Naive B cell (primary cell): Measurements from ENCODE around the gene NLRP6. TPM values are rescaled to one million over a fixed set of nuclear protein-coding genes. Genes with fewer than 3 reads are reported as not detected.

Experiments
- ATAC-seq, 2 donors: fragments of 150-1000 bp; cut with Tn5 transposase; 2 replicates each; pipeline ENCODE4 v1.10.0; 2021; ENCODE audit warnings: low read depth in 2 of 2, mild to moderate bottlenecking in 2 of 2, moderate library complexity in 2 of 2
- DNase-seq: peaks from one replicate; pipeline ENCODE4 v3.0.0; 2022
- H3K27ac Mint-ChIP-seq, 6 donors: one replicate each; pipeline ENCODE4 v1.8.0; 2020 to 2022; ENCODE audit warnings: mild to moderate bottlenecking in 6 of 6, mixed read lengths in 6 of 6, moderate library complexity in 5 of 6, inconsistent platforms in 2 of 6
- H3K27me3 Mint-ChIP-seq, 3 donors: one replicate each; pipeline ENCODE4 v1.8.0; 2021 to 2022; ENCODE audit warnings: mixed read lengths in 3 of 3, mild to moderate bottlenecking in 1 of 3
- H3K36me3 Mint-ChIP-seq, 2 donors: one replicate each; pipeline ENCODE4 v1.8.0; 2020 to 2022; ENCODE audit warnings: mixed read lengths in 2 of 2, inconsistent platforms in 1 of 2, mild to moderate bottlenecking in 1 of 2
- H3K4me1 Mint-ChIP-seq, 3 donors: one replicate each; pipeline ENCODE4 v1.8.0; 2020 to 2022; ENCODE audit warnings: mixed read lengths in 3 of 3, inconsistent platforms in 1 of 3, mild to moderate bottlenecking in 1 of 3, moderate library complexity in 1 of 3
- H3K4me3 Mint-ChIP-seq, 8 donors: one replicate each; pipeline ENCODE4 v1.8.0; 2020 to 2022; ENCODE audit warnings: mild to moderate bottlenecking in 8 of 8, mixed read lengths in 8 of 8, moderate library complexity in 8 of 8, inconsistent platforms in 2 of 8
- H3K9me3 Mint-ChIP-seq, 7 donors: one replicate each; pipeline ENCODE4 v1.8.0; 2020 to 2022; ENCODE audit warnings: mixed read lengths in 7 of 7, mild to moderate bottlenecking in 5 of 7, inconsistent platforms in 2 of 7, moderate library complexity in 1 of 7
- polyA plus RNA-seq, 6 donors: library from polyadenylated mRNA; unstranded; fragments of 300-500 nt; fragmentation: Illumina TruSeq; gene quantifications; one replicate each; pipeline ENCODE4 v1.2.3, GENCODE V29; 2021; ENCODE audit warnings: low read depth in 6 of 6

The NLRP6 gene
- polyA plus RNA-seq, 6 donors from 2014 or later, result 1.4 to 3.3 (median 2.2) TPM

- Mint-ChIP-seq H3K4me1 (peaks cover 4 to 7% (median 5%) of the 10 kb centered on the region in 3 donors), H3K36me3 (peaks cover 11 to 53% of the 10 kb centered on the region in 2 donors), H3K27ac (no peak overlapping the region), H3K9me3 (no peaks in the 10 kb centered on the region), H3K27me3 (no peaks in the 10 kb centered on the region), H3K4me3 (no peak overlapping the region)
- no peak for ATAC-seq
- no peak for DNase-seq
These were observed 29.1 kb upstream of the NLRP6 start for GRCh38 chr11:249062-249461.

- no peak for ATAC-seq
- no peaks in the 10 kb centered on the region for H3K9me3 Mint-ChIP-seq
- no peak for DNase-seq
- H3K36me3 Mint-ChIP-seq, result peaks cover 8 to 51% of the 10 kb centered on the region in 2 donors
- H3K4me1 Mint-ChIP-seq, result peaks cover 2 to 7% (median 4%) of the 10 kb centered on the region in 3 donors
- peak overlapping the region in 1 of 6 donors; percentile 76 for H3K27ac Mint-ChIP-seq
- no peak overlapping the region for H3K4me3 Mint-ChIP-seq
- H3K27me3 Mint-ChIP-seq, result no peaks in the 10 kb centered on the region
These were observed 27.9 kb upstream of the NLRP6 start for GRCh38 chr11:250274-250673.

- Mint-ChIP-seq H3K36me3 (peaks cover 6 to 45% of the 10 kb centered on the region in 2 donors), H3K4me3 (no peak overlapping the region)
These were observed 27.4 kb upstream of the NLRP6 start for GRCh38 chr11:250740-251299.

GRCh38 chr11:251550-251949 lies 26.7 kb upstream of the NLRP6 start:
- Mint-ChIP-seq H3K4me3 (no peak overlapping the region), H3K9me3 (no peaks in the 10 kb centered on the region), H3K27me3 (no peaks in the 10 kb centered on the region), H3K4me1 (peaks cover 0 to 7% (median 0%) of the 10 kb centered on the region in 3 donors), H3K36me3 (peaks cover 6 to 44% of the 10 kb centered on the region in 2 donors), H3K27ac (peak overlapping the region in 2 of 6 donors; percentile 76 to 83)
- ATAC-seq (peak in 1 of 2 donors; percentile 33), DNase-seq (no peak)

More at GRCh38 chr11:250740-251299, 27.4 kb upstream of the NLRP6 start:
- H3K4me1 Mint-ChIP-seq, result peaks cover 0 to 7% (median 0%) of the 10 kb centered on the region in 3 donors
- H3K9me3 Mint-ChIP-seq, result no peaks in the 10 kb centered on the region
- DNase-seq, result peak; percentile 74
- peak overlapping the region in 4 of 6 donors; percentile 39 to 85 (median 60) for H3K27ac Mint-ChIP-seq
- peak; percentile 94 to 99 for ATAC-seq
- no peaks in the 10 kb centered on the region for H3K27me3 Mint-ChIP-seq

GRCh38 chr11:252666-253065 lies 25.5 kb upstream of the NLRP6 start:
- H3K4me1 Mint-ChIP-seq, result peaks cover 4 to 18% (median 7%) of the 10 kb centered on the region in 3 donors
- DNase-seq, result no peak
- no peak for ATAC-seq
- no peaks in the 10 kb centered on the region for H3K27me3 Mint-ChIP-seq
- H3K4me3 Mint-ChIP-seq, result no peak overlapping the region
- no peak overlapping the region for H3K27ac Mint-ChIP-seq
- H3K9me3 Mint-ChIP-seq, result no peaks in the 10 kb centered on the region
- H3K36me3 Mint-ChIP-seq, result peaks cover 5 to 33% of the 10 kb centered on the region in 2 donors

GRCh38 chr11:253160-253885 lies 24.9 kb upstream of the NLRP6 start:
- no peak for DNase-seq
- H3K4me3 Mint-ChIP-seq, result no peak overlapping the region
- H3K36me3 Mint-ChIP-seq, result peaks cover 0 to 33% of the 10 kb centered on the region in 2 donors
- peak overlapping the region in 1 of 6 donors; percentile 17 for H3K27ac Mint-ChIP-seq
- H3K27me3 Mint-ChIP-seq, result no peaks in the 10 kb centered on the region
- H3K9me3 Mint-ChIP-seq, result no peaks in the 10 kb centered on the region
- no peak for ATAC-seq
- H3K4me1 Mint-ChIP-seq, result peaks cover 10 to 24% (median 14%) of the 10 kb centered on the region in 3 donors

- peaks cover 0 to 32% of the 10 kb centered on the region in 2 donors for H3K36me3 Mint-ChIP-seq
- H3K4me3 Mint-ChIP-seq, result no peak overlapping the region
- DNase-seq (no peak), ATAC-seq (no peak)
- no peaks in the 10 kb centered on the region for H3K27me3 Mint-ChIP-seq
- H3K27ac Mint-ChIP-seq, result peak overlapping the region in 3 of 6 donors; percentile 17 to 29 (median 21)
- H3K9me3 Mint-ChIP-seq, result no peaks in the 10 kb centered on the region
- H3K4me1 Mint-ChIP-seq, result peaks cover 11 to 25% (median 16%) of the 10 kb centered on the region in 3 donors
These were observed 24.3 kb upstream of the NLRP6 start for GRCh38 chr11:253886-254270.

GRCh38 chr11:255176-255575 lies 23.0 kb upstream of the NLRP6 start:
- peaks cover 11 to 30% (median 22%) of the 10 kb centered on the region in 3 donors for H3K4me1 Mint-ChIP-seq
- no peak for ATAC-seq
- peaks cover 0 to 23% of the 10 kb centered on the region in 2 donors for H3K36me3 Mint-ChIP-seq
- no peak overlapping the region for H3K4me3 Mint-ChIP-seq
- no peaks in the 10 kb centered on the region for H3K9me3 Mint-ChIP-seq
- no peaks in the 10 kb centered on the region for H3K27me3 Mint-ChIP-seq
- H3K27ac Mint-ChIP-seq, result no peak overlapping the region
- no peak for DNase-seq

GRCh38 chr11:255816-256215 lies 22.4 kb upstream of the NLRP6 start:
- peak overlapping the region in 1 of 8 donors; percentile 24 for H3K4me3 Mint-ChIP-seq
- peaks cover 11 to 26% (median 23%) of the 10 kb centered on the region in 3 donors for H3K4me1 Mint-ChIP-seq
- DNase-seq (no peak), ATAC-seq (no peak)
- H3K9me3 Mint-ChIP-seq, result no peaks in the 10 kb centered on the region
- peaks cover 0 to 26% of the 10 kb centered on the region in 2 donors for H3K36me3 Mint-ChIP-seq
- no peaks in the 10 kb centered on the region for H3K27me3 Mint-ChIP-seq
- H3K27ac Mint-ChIP-seq, result peak overlapping the region in 1 of 6 donors; percentile 74

GRCh38 chr11:256952-257737 lies 21.1 kb upstream of the NLRP6 start:
- peak; percentile 49 to 73 for ATAC-seq
- Mint-ChIP-seq H3K4me3 (peak overlapping the region in 6 of 8 donors; percentile 20 to 77 (median 44)), H3K4me1 (peaks cover 11 to 23% (median 23%) of the 10 kb centered on the region in 3 donors), H3K27me3 (no peaks in the 10 kb centered on the region), H3K9me3 (peaks cover 0 to 2% (median 0%) of the 10 kb centered on the region in 7 donors), H3K36me3 (peaks cover 0 to 24% of the 10 kb centered on the region in 2 donors), H3K27ac (peak overlapping the region in 2 of 6 donors; percentile 11 to 21)
- DNase-seq, result no peak

- Mint-ChIP-seq H3K27me3 (no peaks in the 10 kb centered on the region), H3K36me3 (peaks cover 0 to 16% of the 10 kb centered on the region in 2 donors), H3K27ac (peak overlapping the region in 4 of 6 donors; percentile 37 to 92 (median 64)), H3K4me3 (peak overlapping the region in 4 of 8 donors; percentile 16 to 54 (median 36)), H3K4me1 (peaks cover 11 to 25% (median 23%) of the 10 kb centered on the region in 3 donors), H3K9me3 (peaks cover 0 to 2% (median 0%) of the 10 kb centered on the region in 7 donors)
- ATAC-seq (peak in 1 of 2 donors; percentile 25), DNase-seq (no peak)
These were observed 20.3 kb upstream of the NLRP6 start for GRCh38 chr11:257766-258493.

- no peaks in the 10 kb centered on the region for H3K27me3 Mint-ChIP-seq
- DNase-seq, result no peak
- H3K9me3 Mint-ChIP-seq, result peaks cover 0 to 2% (median 0%) of the 10 kb centered on the region in 7 donors
- H3K36me3 Mint-ChIP-seq, result peaks cover 0 to 8% of the 10 kb centered on the region in 2 donors
- peaks cover 11 to 25% (median 23%) of the 10 kb centered on the region in 3 donors for H3K4me1 Mint-ChIP-seq
- peak overlapping the region in 1 of 8 donors; percentile 15 for H3K4me3 Mint-ChIP-seq
- H3K27ac Mint-ChIP-seq, result no peak overlapping the region
- no peak for ATAC-seq
These were observed 18.8 kb upstream of the NLRP6 start for GRCh38 chr11:259413-259812.
